ENCODE measurements around the gene LGR6.

The LGR6 gene

GRCh38 chr1:202348509-202349205, 155.1 kb downstream of the LGR6 start, which contains the start of gene PPP1R12B (continued):
- TF ChIP-seq PRDM10 (tag by site-specific recombination; IDR thresholded peaks at IDR 0.05) = peak; percentile 63; the same call in 1 of the 2 replicates

- ChIA-PET CTCF (interaction anchor here (0.6 kb wide), 1 partner anchor 27 kb away, joined by 3 read pairs; no protein-coding TSS in a partner anchor), POLR2A (interaction anchor here (1.5 kb wide), 1 partner anchor 8 kb away, joined by 9 read pairs; the partner anchor contains the start of gene UBE2T)
- no peak for TF ChIP-seq PRDM6 (tag by site-specific recombination; IDR thresholded peaks at IDR 0.05)
- TF ChIP-seq ZBTB17 (tag by site-specific recombination; IDR thresholded peaks at IDR 0.05) = peak; percentile 3; the same call in 1 of the 2 replicates
- 0 out of 2 replicates have a peak, but pooled peaks have one; percentile 8 for TF ChIP-seq ZBTB48 (tag by site-specific recombination; IDR thresholded peaks at IDR 0.05)
- TF ChIP-seq SCRT1 (tag by site-specific recombination; IDR thresholded peaks at IDR 0.05; ENCODE audit: borderline replicate concordance) = no peak
- TF ChIP-seq ZSCAN23 (tag by site-specific recombination; IDR thresholded peaks at IDR 0.05) = no peak
- 0 out of 2 replicates have a peak, but pooled peaks have one; percentile 0 for TF ChIP-seq BCL11A (tag by site-specific recombination; IDR thresholded peaks at IDR 0.05; ENCODE audit: low read depth)
- Histone ChIP-seq H3K4me1 (ENCODE audit: control insufficient read depth, insufficient read depth, low read length) (0 out of 2 replicates have a peak, but pooled peaks cover 4% of the 10 kb centered on the region), H3K9me3 (ENCODE audit: control insufficient read depth, insufficient read depth, low read depth, low read length) (no peaks in the 10 kb centered on the region), H3K36me3 (ENCODE audit: control insufficient read depth in 2 of 2, insufficient read depth in 1 of 2, low read length in 2 of 2) (no peaks in the 10 kb centered on the region), H3K27ac (ENCODE audit: extremely low read depth, low read depth, low read length) (peak overlapping the region; percentile 73; the same call in 1 of the 2 replicates), H3K4me3 (ENCODE audit: low read depth, low read length) (peak overlapping the region; percentile 99)
Measured at GRCh38 chr1:202349206-202349928, 155.8 kb downstream of the LGR6 start.

- Histone ChIP-seq H3K9me3 (ENCODE audit: control insufficient read depth, insufficient read depth, low read depth, low read length) (no peaks in the 10 kb centered on the region), H3K4me1 (ENCODE audit: control insufficient read depth, insufficient read depth, low read length) (0 out of 2 replicates have a peak, but pooled peaks cover 4% of the 10 kb centered on the region), H3K36me3 (ENCODE audit: control insufficient read depth in 2 of 2, insufficient read depth in 1 of 2, low read length in 2 of 2) (no peaks in the 10 kb centered on the region), H3K27ac (ENCODE audit: extremely low read depth, low read depth, low read length) (no peak overlapping the region), H3K4me3 (ENCODE audit: low read depth, low read length) (no peak overlapping the region)
- POLR2A ChIA-PET = interaction anchor here (0.7 kb wide), 1 partner anchor 191 kb away, joined by 4 read pairs; the partner anchor contains the start of gene PTPN7
- CTCF ChIA-PET = interaction anchor here (0.6 to 1.6 kb wide), 3 partner anchors 9 to 163 kb away, joined by 3 to 5 read pairs (median 3); no protein-coding TSS in a partner anchor
- TF ChIP-seq ZNF692 (tag by site-specific recombination; IDR thresholded peaks at IDR 0.05) (0 out of 2 replicates have a peak, but pooled peaks have one; percentile 32), ZSCAN30 (tag by site-specific recombination; IDR thresholded peaks at IDR 0.05) (no peak), ZBTB48 (tag by site-specific recombination; IDR thresholded peaks at IDR 0.05) (peak; percentile 57; the same call in 1 of the 2 replicates), ZNF747 (tag by site-specific recombination; IDR thresholded peaks at IDR 0.05) (no peak), ZNF148 (tag by site-specific recombination; IDR thresholded peaks at IDR 0.05; ENCODE audit: borderline replicate concordance) (no peak), KLF17 (tag by site-specific recombination; IDR thresholded peaks at IDR 0.05) (no peak), GLIS1 (tag by site-specific recombination; IDR thresholded peaks at IDR 0.05) (peak; percentile 71), ZNF140 (tag by site-specific recombination; IDR thresholded peaks at IDR 0.05) (no peak), ZNF394 (tag by site-specific recombination; IDR thresholded peaks at IDR 0.05; ENCODE audit: borderline replicate concordance) (peak; percentile 25; the same call in 1 of the 2 replicates)
Measured at GRCh38 chr1:202351725-202352124, 158.1 kb downstream of the LGR6 start.
